Choroid plexus epithelial cell (primary cell): ENCODE data around the gene SMG1.

Source experiments
- DNase-seq: peaks from one replicate; pipeline ENCODE4 v3.0.0-alpha.2; 2010; ENCODE audit warnings: low read depth
- H3K4me3 ChIP-seq: 2 replicates; pipeline ENCODE4 v1.5.1; 2011; ENCODE audit warnings: low read depth, mild to moderate bottlenecking, control low read depth, low read length, moderate library complexity
- CTCF ChIP-seq: conservative IDR thresholded peaks from 2 replicates; pipeline ENCODE4 v1.5.1; 2011; ENCODE audit warnings: low read depth, mild to moderate bottlenecking, control low read depth, inconsistent platforms, low read length, moderate library complexity

Gene SMG1

GRCh38 chr16:18832006-18832405 is 94.2 kb downstream of the SMG1 start:
- no peak for DNase-seq
- no peak for TF ChIP-seq CTCF
- no peak overlapping the region for H3K4me3 ChIP-seq

GRCh38 chr16:18829251-18829650 is 97.0 kb downstream of the SMG1 start:
- no peak overlapping the region for H3K4me3 ChIP-seq
- no peak for DNase-seq
- TF ChIP-seq CTCF = no peak

- H3K4me3 ChIP-seq = no peak overlapping the region
- no peak for TF ChIP-seq CTCF
- DNase-seq = no peak
Observed at GRCh38 chr16:18827890-18828289, 98.3 kb downstream of the SMG1 start.

- no peak overlapping the region for H3K4me3 ChIP-seq
- no peak for DNase-seq
- no peak for TF ChIP-seq CTCF
Observed at GRCh38 chr16:18816286-18816685, 109.9 kb downstream of the SMG1 start.

DNA sequence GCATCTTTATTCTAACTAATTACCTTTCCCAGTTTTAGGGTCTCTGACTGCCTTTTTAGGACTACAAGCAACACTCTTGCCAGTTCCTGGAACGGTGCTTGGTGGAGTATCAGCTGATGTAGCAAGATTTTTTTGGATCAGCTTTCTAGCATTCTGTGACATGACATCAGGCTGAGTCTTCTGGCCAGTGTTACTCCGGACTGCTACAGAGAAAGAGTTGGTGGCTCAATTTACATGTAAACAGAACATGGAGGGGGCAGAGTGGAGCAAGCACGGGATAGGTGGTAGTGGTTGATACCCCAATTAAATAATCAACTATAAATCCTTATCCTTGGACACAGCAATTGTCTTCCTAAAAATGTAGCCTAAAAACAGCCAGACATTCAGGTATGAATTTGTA is 114.3 kb downstream of the SMG1 start:
- DNase-seq = no peak
- TF ChIP-seq CTCF = no peak
- no peak overlapping the region for H3K4me3 ChIP-seq

- no peak for DNase-seq
- H3K4me3 ChIP-seq = no peak overlapping the region
- no peak for TF ChIP-seq CTCF
Observed at GRCh38 chr16:18809165-18809564, 117.0 kb downstream of the SMG1 start.

DNA sequence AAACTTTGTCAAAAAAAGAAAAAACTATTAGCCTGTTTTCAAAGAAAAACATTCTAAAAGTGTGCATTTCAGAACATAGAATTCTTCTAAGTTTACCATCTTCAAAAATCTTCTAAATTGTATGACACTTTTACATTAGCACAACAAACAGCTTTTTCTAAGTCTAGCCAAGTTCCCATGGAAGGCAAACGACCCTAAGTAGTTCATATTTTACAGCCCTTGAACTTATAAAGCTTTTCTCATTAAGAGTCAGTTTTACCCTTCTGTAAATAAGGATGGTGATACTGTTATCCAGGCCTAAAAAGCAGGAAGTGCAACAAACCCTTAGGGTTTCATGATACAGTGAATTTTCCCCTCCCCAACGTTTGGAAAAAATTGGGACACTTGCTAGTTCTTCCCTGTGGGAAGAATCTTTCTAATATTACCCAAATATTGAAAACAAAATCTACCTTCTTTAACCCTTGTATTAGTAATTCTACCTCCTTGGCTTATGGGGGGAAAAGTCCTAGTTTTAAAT is 120.9 kb downstream of the SMG1 start:
- H3K4me3 ChIP-seq = no peak overlapping the region
- no peak for TF ChIP-seq CTCF
- DNase-seq = no peak
